ENCODE results near the gene RIT2.

DNA sequence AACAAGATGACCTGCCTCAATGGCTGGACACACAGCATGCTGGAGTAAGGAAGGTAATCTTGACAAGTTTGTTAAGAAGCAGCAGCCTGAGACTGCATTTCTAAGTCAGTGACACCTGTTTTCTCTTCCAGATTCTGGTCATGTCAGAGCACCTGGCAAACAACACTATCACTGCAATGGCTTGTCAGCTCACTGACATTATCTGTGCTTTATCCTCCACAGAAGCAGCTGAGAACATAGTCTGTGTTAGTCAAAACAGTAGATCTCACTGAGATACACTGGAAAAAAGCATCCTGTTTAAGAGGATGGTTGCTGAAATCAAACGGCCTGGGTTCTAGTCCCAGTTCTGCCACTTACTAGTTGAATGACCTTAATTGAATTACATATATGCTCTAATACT, 355.2 kb downstream of the RIT2 start:
- TF ChIP-seq POLR2A (IDR thresholded peaks at IDR 0.05; ENCODE audit: low read depth): no peak
- TF ChIP-seq, protein P1, sequence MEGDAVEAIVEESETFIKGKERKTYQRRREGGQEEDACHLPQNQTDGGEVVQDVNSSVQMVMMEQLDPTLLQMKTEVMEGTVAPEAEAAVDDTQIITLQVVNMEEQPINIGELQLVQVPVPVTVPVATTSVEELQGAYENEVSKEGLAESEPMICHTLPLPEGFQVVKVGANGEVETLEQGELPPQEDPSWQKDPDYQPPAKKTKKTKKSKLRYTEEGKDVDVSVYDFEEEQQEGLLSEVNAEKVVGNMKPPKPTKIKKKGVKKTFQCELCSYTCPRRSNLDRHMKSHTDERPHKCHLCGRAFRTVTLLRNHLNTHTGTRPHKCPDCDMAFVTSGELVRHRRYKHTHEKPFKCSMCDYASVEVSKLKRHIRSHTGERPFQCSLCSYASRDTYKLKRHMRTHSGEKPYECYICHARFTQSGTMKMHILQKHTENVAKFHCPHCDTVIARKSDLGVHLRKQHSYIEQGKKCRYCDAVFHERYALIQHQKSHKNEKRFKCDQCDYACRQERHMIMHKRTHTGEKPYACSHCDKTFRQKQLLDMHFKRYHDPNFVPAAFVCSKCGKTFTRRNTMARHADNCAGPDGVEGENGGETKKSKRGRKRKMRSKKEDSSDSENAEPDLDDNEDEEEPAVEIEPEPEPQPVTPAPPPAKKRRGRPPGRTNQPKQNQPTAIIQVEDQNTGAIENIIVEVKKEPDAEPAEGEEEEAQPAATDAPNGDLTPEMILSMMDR (IDR thresholded peaks at IDR 0.05): no peak
- no peak for TF ChIP-seq EP300 (IDR thresholded peaks at IDR 0.05)

All from esophagus muscularis mucosa (tissue), 4 donors.